Liver (tissue), 9 donors: ENCODE results near the gene HNMT. TPM values are rescaled to one million over a fixed set of nuclear protein-coding genes. Genes with fewer than 3 reads are reported as not detected.

Experiments used
- DNase-seq: peaks from one replicate; pipeline ENCODE4 v3.0.0-alpha.2; 2017; ENCODE audit warnings: low spot score
- H3K27ac ChIP-seq, 2 donors: one replicate each; pipeline ENCODE4 v1.7.0; 2013; ENCODE audit warnings: inconsistent platforms in 2 of 2, low read length in 2 of 2, control low read depth in 1 of 2, low read depth in 1 of 2, mild to moderate bottlenecking in 1 of 2
- H3K27me3 ChIP-seq, 4 donors: one replicate each; pipeline versions ENCODE4 v1.6.1 to v1.7.0; 2013; ENCODE audit warnings: low read length in 3 of 4, inconsistent platforms in 1 of 4, mild to moderate bottlenecking in 1 of 4, moderate library complexity in 1 of 4; ENCODE audit not compliant: control insufficient read depth in 4 of 4, insufficient read depth in 4 of 4
- H3K36me3 ChIP-seq, 4 donors: one replicate each; pipeline versions ENCODE4 v1.6.1 to v1.7.0; 2013; ENCODE audit warnings: low read length in 3 of 4, mild to moderate bottlenecking in 3 of 4, low read depth in 1 of 4, moderate library complexity in 1 of 4; ENCODE audit not compliant: control insufficient read depth in 4 of 4, insufficient read depth in 3 of 4
- H3K4me1 ChIP-seq, 4 donors: one replicate each; pipeline versions ENCODE4 v1.6.1 to v1.7.0; 2013; ENCODE audit warnings: low read length in 3 of 4, mild to moderate bottlenecking in 3 of 4, moderate library complexity in 1 of 4; ENCODE audit not compliant: control insufficient read depth in 4 of 4, insufficient read depth in 4 of 4
- H3K4me3 ChIP-seq, 3 donors: one replicate each; pipeline versions ENCODE4 v1.6.1 to v1.7.0; 2013; ENCODE audit warnings: low read length in 3 of 3, control low read depth in 1 of 3, low read depth in 1 of 3, mild to moderate bottlenecking in 1 of 3
- H3K9ac ChIP-seq, 2 donors: one replicate each; pipeline ENCODE4 v1.7.0; 2013; ENCODE audit warnings: low read length in 2 of 2, mild to moderate bottlenecking in 2 of 2, moderate library complexity in 2 of 2, control low read depth in 1 of 2, low read depth in 1 of 2
- H3K9me3 ChIP-seq, 4 donors: one replicate each; pipeline versions ENCODE4 v1.6.1 to v1.7.0; 2013; ENCODE audit warnings: low read length in 3 of 4; ENCODE audit not compliant: control insufficient read depth in 4 of 4
- ATF3 ChIP-seq: IDR thresholded peaks from 2 replicates; pipeline ENCODE4 v1.6.1; 2016; ENCODE audit warnings: antibody characterized with exemption
- CTCF ChIP-seq: fragments of 150-350 bp; IDR thresholded peaks from 2 replicates; pipeline ENCODE4 v1.5.1; 2017; ENCODE audit warnings: improper control_type of control experiment, low read depth, low read length; ENCODE audit not compliant: missing input control
- EGR1 ChIP-seq, 2 donors: IDR thresholded peaks; 2 replicates each; pipeline ENCODE4 v1.6.1; 2016 to 2018; ENCODE audit warnings: antibody characterized with exemption in 2 of 2, low read depth in 2 of 2
- FOXA1 ChIP-seq: IDR thresholded peaks from 2 replicates; pipeline ENCODE4 v1.6.1; 2016; ENCODE audit warnings: antibody characterized with exemption
- FOXA2 ChIP-seq: IDR thresholded peaks from 2 replicates; pipeline ENCODE4 v1.6.1; 2016; ENCODE audit warnings: antibody characterized with exemption
- GABPA ChIP-seq, 2 donors: IDR thresholded peaks in 1 of 2; conservative IDR thresholded peaks in 1 of 2; 2 replicates each; pipeline ENCODE4 v1.6.1; 2016; ENCODE audit warnings: antibody characterized with exemption in 2 of 2, mild to moderate bottlenecking in 1 of 2, moderate library complexity in 1 of 2
- HNF4A ChIP-seq, 2 donors: conservative IDR thresholded peaks; 2 replicates each; pipeline ENCODE4 v1.6.1; 2016; ENCODE audit warnings: antibody characterized with exemption in 2 of 2, mild to moderate bottlenecking in 2 of 2
- RAD21 ChIP-seq, 2 donors: IDR thresholded peaks; 2 replicates each; pipeline ENCODE4 v1.6.1; 2016; ENCODE audit warnings: antibody characterized with exemption in 2 of 2, mild to moderate bottlenecking in 2 of 2
- REST ChIP-seq: IDR thresholded peaks from 2 replicates; pipeline ENCODE4 v1.6.1; 2016; ENCODE audit warnings: antibody characterized with exemption, mild to moderate bottlenecking
- RXRA ChIP-seq, 2 donors: IDR thresholded peaks; 2 replicates each; pipeline ENCODE4 v1.6.1; 2017 to 2018; ENCODE audit warnings: antibody characterized with exemption in 2 of 2, mild to moderate bottlenecking in 1 of 2
- TAF1 ChIP-seq: conservative IDR thresholded peaks from 2 replicates; pipeline ENCODE4 v1.6.1; 2016; ENCODE audit warnings: antibody characterized with exemption, mild to moderate bottlenecking
- YY1 ChIP-seq: IDR thresholded peaks from 2 replicates; pipeline ENCODE4 v1.6.1; 2016; ENCODE audit warnings: antibody characterized with exemption, mild to moderate bottlenecking
- WGBS: extraction: QIAGEN DNeasy Blood & Tissue Kit; methylation state at CpG from one replicate; pipeline ENCODE4 v1.1.7; 2013; 5-methylcytosine and 5-hydroxymethylcytosine counted together
- polyA plus RNA-seq, 2 donors: library from polyadenylated mRNA; stranded (reverse) in 1 of 2; unstranded in 1 of 2; fragments of 200-250 nt in 1 of 2; fragments of >200 nt in 1 of 2; fragmentation: Nextera tagmentation in 1 of 2; extraction: Ambion mirVana in 1 of 2; gene quantifications; one replicate each; pipeline versions ENCODE4 v1.2.1 to v1.2.3, GENCODE V29; 2013 to 2015
- total RNA-seq, 2 donors: library from RNA; depleted of rRNA; stranded (reverse); fragments of >200 nt; gene quantifications; one replicate each; pipeline ENCODE4 v1.2.3, GENCODE V29; 2014
- donor health status: healthy.
- donor health status: healthy.
- donor health status: healthy.
- donor health status: healthy.
- donor health status: healthy.

Gene HNMT
- total and polyA plus RNA-seq, 4 donors, result 44.4 to 103 (median 78.5) TPM

GRCh38 chr2:137947032-137947727, 17.1 kb upstream of the HNMT start:
- Histone ChIP-seq H3K9ac (peak overlapping the region in 1 of 2 donors; percentile 54), H3K4me3 (no peak overlapping the region), H3K36me3 (no peaks in the 10 kb centered on the region), H3K9me3 (no peaks in the 10 kb centered on the region), H3K27ac (no peak overlapping the region), H3K4me1 (peaks cover 7 to 33% (median 19%) of the 10 kb centered on the region in 4 donors), H3K27me3 (no peaks in the 10 kb centered on the region)
- no peak for DNase-seq
- 42% methylated on average over 3 of the region's 3 CpGs for WGBS
- TF ChIP-seq EGR1 (IDR thresholded peaks at IDR 0.05; ENCODE audit: low read depth in 2 of 2) (no peak), TAF1 (no peak), ATF3 (no peak), REST (no peak)

GRCh38 chr2:137947728-137948336, 16.4 kb upstream of the HNMT start:
- DNase-seq, result peak; percentile 63
- H3K27ac ChIP-seq, result no peak overlapping the region
- H3K9me3 ChIP-seq, result no peaks in the 10 kb centered on the region
- no peaks in the 10 kb centered on the region for H3K36me3 ChIP-seq
- H3K27me3 ChIP-seq, result no peaks in the 10 kb centered on the region
- whole genome bisulfite sequencing, result 9% methylated on average over 4 of the region's 4 CpGs
- no peak for TF ChIP-seq EGR1 (IDR thresholded peaks at IDR 0.05; ENCODE audit: low read depth in 2 of 2)
- TF ChIP-seq YY1, result peak; percentile 53
- peak in 1 of 2 donors; percentile 41 for TF ChIP-seq RXRA (IDR thresholded peaks at IDR 0.05)
- TF ChIP-seq CTCF, result peak; percentile 74
- no peak for TF ChIP-seq GABPA (IDR thresholded peaks at IDR 0.05 in 1 of 2, conservative IDR thresholded peaks at IDR 0.05 in 1 of 2)
- TF ChIP-seq FOXA1, result no peak
- TF ChIP-seq FOXA2, result no peak
- TF ChIP-seq RAD21 (IDR thresholded peaks at IDR 0.05), result peak; percentile 89 to 94
- TF ChIP-seq HNF4A (conservative IDR thresholded peaks at IDR 0.05), result peak; percentile 2 to 25
- peaks cover 7 to 27% (median 18%) of the 10 kb centered on the region in 4 donors for H3K4me1 ChIP-seq
- H3K4me3 ChIP-seq, result no peak overlapping the region
- peak overlapping the region in 1 of 2 donors; percentile 54 for H3K9ac ChIP-seq
